Endothelial cell of umbilical vein (primary cell): ENCODE measurements around the gene HPGDS. TPM values are rescaled to one million over a fixed set of nuclear protein-coding genes. Genes with fewer than 3 reads are reported as not detected.

Source experiments
- BruUV-seq: library from RNA; stranded (reverse); fragments of 400-500 nt; replicated peaks from 2 replicates; lab custom pipeline; 2021; lab: Mats Ljungman, UMichigan
- CTCF ChIA-PET: fragments of 300-600, 350-600 bp; sonication (Branson Sonifier 250); formaldehyde crosslinking; loops from one replicate; lab custom pipeline; 2021; ENCODE audit warnings: antibody characterized with exemption, inconsistent platforms; lab: Charles Lee
- POLR2A ChIA-PET: fragments of 300-600, 350-600 bp; sonication (Branson Sonifier 250); formaldehyde crosslinking; loops from one replicate; lab custom pipeline; 2021; ENCODE audit warnings: antibody characterized with exemption, inconsistent platforms; lab: Charles Lee
- DNase-seq: peaks from one replicate; pipeline ENCODE4 v3.0.0-alpha.2; 2011; ENCODE audit warnings: low read depth, low spot score
- FAIRE-seq: peaks from 2 replicates; lab custom pipeline; 2011; peaks lifted over from hg19 to GRCh38; lab: Jason Lieb, UNC
- H2AFZ ChIP-seq: 2 replicates; pipeline ENCODE4 v1.6.0; 2012; ENCODE audit warnings: low read depth, low read length, control low read depth, inconsistent platforms
- H3K27ac ChIP-seq: 2 replicates; pipeline ENCODE4 v1.5.1; 2011; ENCODE audit warnings: low read depth, mild to moderate bottlenecking, control low read depth, low read length, moderate library complexity; ENCODE audit not compliant: insufficient read depth
- H3K27me3 ChIP-seq, 2 experiments: 2 replicates each; pipeline versions ENCODE4 v1.6.0 to v1.6.1; 2011; ENCODE audit warnings: low read length in 2 of 2, mixed read lengths in 1 of 2; ENCODE audit not compliant: control insufficient read depth in 2 of 2, insufficient read depth in 2 of 2
- H3K36me3 ChIP-seq, 2 experiments: 2 replicates in 1 of 2; 3 replicates in 1 of 2; pipeline ENCODE4 v1.5.1; 2011; ENCODE audit warnings: low read length in 2 of 2, mild to moderate bottlenecking in 1 of 2, moderate library complexity in 1 of 2; ENCODE audit not compliant: control insufficient read depth in 2 of 2, insufficient read depth in 2 of 2; ENCODE audit errors: extremely low read depth in 1 of 2
- H3K4me1 ChIP-seq: 3 replicates; pipeline ENCODE4 v1.5.1; 2011; ENCODE audit warnings: mild to moderate bottlenecking, low read length; ENCODE audit not compliant: control insufficient read depth, insufficient read depth; ENCODE audit errors: extremely low read depth
- H3K4me2 ChIP-seq: 2 replicates; pipeline ENCODE4 v1.6.1; 2011; ENCODE audit warnings: low read length, control low read depth, mixed read lengths; ENCODE audit not compliant: insufficient read depth
- H3K4me3 ChIP-seq, 3 experiments: fragments of 200-600 bp in 1 of 3; sonication (generic), shearing (Covaris generic) in 1 of 3; replicated peaks in 1 of 3; 2 replicates each; pipeline ENCODE4 v1.5.1; 2011 to 2016; ENCODE audit warnings: control low read depth in 3 of 3, low read length in 3 of 3, mild to moderate bottlenecking in 2 of 3, inconsistent platforms in 1 of 3, low read depth in 1 of 3, moderate library complexity in 1 of 3; ENCODE audit not compliant: insufficient read depth in 1 of 3
- H3K79me2 ChIP-seq: 2 replicates; pipeline ENCODE4 v1.6.0; 2012; ENCODE audit warnings: low read length, inconsistent platforms; ENCODE audit not compliant: control insufficient read depth, insufficient read depth
- H3K9ac ChIP-seq: replicated peaks from 2 replicates; pipeline ENCODE3; 2011; ENCODE audit warnings: low read length, control low read depth; ENCODE audit not compliant: insufficient read depth; ENCODE audit errors: extremely low read depth
- H3K9me1 ChIP-seq: replicated peaks from 3 replicates; pipeline ENCODE4 v1.6.0; 2011; ENCODE audit warnings: mild to moderate bottlenecking, low read length; ENCODE audit not compliant: control insufficient read depth, insufficient read depth; ENCODE audit errors: extremely low read depth
- H3K9me3 ChIP-seq: replicated peaks from 2 replicates; pipeline ENCODE4 v1.5.1; 2012; ENCODE audit warnings: low read length, inconsistent platforms; ENCODE audit not compliant: control insufficient read depth, insufficient read depth
- H4K20me1 ChIP-seq: replicated peaks from 2 replicates; pipeline ENCODE3; 2011; ENCODE audit warnings: mild to moderate bottlenecking, low read length; ENCODE audit not compliant: control insufficient read depth, insufficient read depth; ENCODE audit errors: extremely low read depth
- CTCF ChIP-seq, 2 donors: IDR thresholded peaks; 1 replicate in 1 of 2; 2 replicates in 1 of 2; pipeline ENCODE4 v1.5.1; 2011; ENCODE audit warnings: low read length in 2 of 2, mild to moderate bottlenecking in 2 of 2, moderate library complexity in 2 of 2, control low read depth in 1 of 2, inconsistent platforms in 1 of 2, low read depth in 1 of 2; ENCODE audit not compliant: insufficient read depth in 1 of 2; ENCODE audit errors: extremely low read depth in 1 of 2
- EZH2 ChIP-seq: IDR thresholded peaks from 2 replicates; pipeline ENCODE4 v1.6.1; 2012; ENCODE audit warnings: borderline replicate concordance, low read depth, mild to moderate bottlenecking, moderate library complexity, low read length, inconsistent platforms; ENCODE audit not compliant: severe bottlenecking
- FOS ChIP-seq: IDR thresholded peaks from 2 replicates; pipeline ENCODE4 v1.6.1; 2011; ENCODE audit warnings: mild to moderate bottlenecking, low read length, moderate library complexity, borderline replicate concordance; ENCODE audit not compliant: insufficient read depth
- GATA2 ChIP-seq: IDR thresholded peaks from 2 replicates; pipeline ENCODE4 v1.7.0; 2011; ENCODE audit warnings: low read depth, mild to moderate bottlenecking, moderate library complexity, mixed read lengths, low read length; ENCODE audit not compliant: insufficient read length, insufficient read depth
- JUN ChIP-seq: IDR thresholded peaks from 2 replicates; pipeline ENCODE4 v1.6.1; 2011; ENCODE audit warnings: borderline replicate concordance, low read depth; ENCODE audit not compliant: insufficient read length, insufficient read depth
- MAX ChIP-seq: IDR thresholded peaks from 2 replicates; pipeline ENCODE4 v1.6.1; 2011; ENCODE audit not compliant: insufficient read depth, insufficient read length
- MYC ChIP-seq: IDR thresholded peaks from one replicate; pipeline ENCODE4 v1.6.1; 2011; ENCODE audit warnings: mild to moderate bottlenecking, low read depth, low read length
- POLR2A ChIP-seq: IDR thresholded peaks from 2 replicates; pipeline ENCODE4 v1.6.1; 2012; ENCODE audit warnings: low read depth, mild to moderate bottlenecking, control low read depth, low read length
- POLR2AphosphoS5 ChIP-seq: IDR thresholded peaks from 2 replicates; pipeline ENCODE4 v1.6.1; 2012; ENCODE audit warnings: low read depth, mild to moderate bottlenecking, control low read depth, low read length, moderate library complexity; ENCODE audit not compliant: insufficient read depth
- dilution Hi-C: fragments of 300-500 bp; cut with MboI; formaldehyde crosslinking; loops from one replicate; pipeline ENCODE4 v1.15.0; 2019; ENCODE audit warnings: low sequenced_read_pairs; ENCODE audit not compliant: extremely low pct_ligation_motif_present
- intact Hi-C: fragments of 100-400 bp; cut with micrococcal nuclease; formaldehyde crosslinking; loops from one replicate; pipeline ENCODE4 v1.10.0; 2022
- polyA plus RNA-seq, 4 experiments: library from polyadenylated mRNA; depleted of rRNA in 3 of 4; stranded (reverse) in 3 of 4; unstranded in 1 of 4; fragments of >200 nt; gene quantifications; 2 replicates each; pipeline versions ENCODE4 v1.2.1 to v1.2.3, GENCODE V29; 2011 to 2012; ENCODE audit warnings: missing spikeins in 1 of 4
- total RNA-seq: library from RNA; stranded (reverse); gene quantifications from 2 replicates; pipeline ENCODE4 v1.2.3, GENCODE V29; 2021

Gene HPGDS
- total and polyA plus RNA-seq, 2 donors (not counting 3 experiments of a cell fraction or from before 2014, with no cell fraction given), result not detected

- no peaks in the 10 kb centered on the region for H4K20me1 ChIP-seq
- H3K27ac ChIP-seq, result no peak overlapping the region
- POLR2A ChIA-PET, result no interaction called here
- no peaks in the 10 kb centered on the region for H3K36me3 ChIP-seq
- intact Hi-C loops, result loop anchor here (2.0 kb wide), 1 partner anchor 16 kb away; no protein-coding TSS in a partner anchor
- H3K4me2 ChIP-seq, result no peak overlapping the region
- no peaks in the 10 kb centered on the region for H3K9me1 ChIP-seq
- H2AFZ ChIP-seq, result no peak overlapping the region
- CTCF ChIA-PET, result interaction anchor here (1.7 to 1.8 kb wide), 2 partner anchors 13 to 52 kb away, joined by 3 to 7 read pairs; no protein-coding TSS in a partner anchor
- dilution Hi-C loops, result no loop called here
- FAIRE-seq, result no peak
- H3K9me3 ChIP-seq, result no peaks in the 10 kb centered on the region
- H3K9ac ChIP-seq, result no peak overlapping the region
- H3K27me3 ChIP-seq, result no peaks in the 10 kb centered on the region
- no peak overlapping the region for H3K4me3 ChIP-seq
- BruUV-seq, result no TSS peak
- peaks cover 10% of the 10 kb centered on the region for H3K4me1 ChIP-seq
- no peak for DNase-seq
- H3K79me2 ChIP-seq, result no peaks in the 10 kb centered on the region
- TF ChIP-seq POLR2A, result no peak
- TF ChIP-seq EZH2, result no peak
- no peak for TF ChIP-seq MYC
- TF ChIP-seq MAX, result no peak
- no peak for TF ChIP-seq CTCF (IDR thresholded peaks at IDR 0.05; ENCODE audit: extremely low read depth in 1 of 2, insufficient read depth in 1 of 2, low read depth in 1 of 2, low read length in 2 of 2)
- TF ChIP-seq JUN, result no peak
- no peak for TF ChIP-seq GATA2
- TF ChIP-seq FOS, result no peak
- no peak for TF ChIP-seq POLR2AphosphoS5
Observed at GRCh38 chr4:94354474-94354896, 11.8 kb upstream of the HPGDS start.
